Peyer's patch (tissue), 4 donors: ENCODE data around the gene ECHS1. TPM values are rescaled to one million over a fixed set of nuclear protein-coding genes. Genes with fewer than 3 reads are reported as not detected.
"Not testable (repeated sequence)": the region's sequence is repeated elsewhere in the genome, so short reads cannot be mapped to it uniquely, and the experiment has no call there.

ENCODE experiments used
- DNase-seq, 3 donors: peaks; one replicate each; pipeline ENCODE4 v3.0.0-alpha.2; 2017 to 2019
- H3K27ac ChIP-seq, 4 donors: fragments of 200-600 bp; sonication (generic); one replicate each; pipeline ENCODE4 v1.5.1; 2016 to 2019
- H3K27me3 ChIP-seq, 2 donors: fragments of 200-600 bp; sonication (generic); one replicate each; pipeline ENCODE4 v1.5.1; 2019
- H3K36me3 ChIP-seq, 3 donors: fragments of 200-600 bp; sonication (generic); one replicate each; pipeline ENCODE4 v1.5.1; 2016 to 2019
- H3K4me1 ChIP-seq, 4 donors: fragments of 200-600 bp; sonication (generic); one replicate each; pipeline ENCODE4 v1.5.1; 2016 to 2019
- H3K4me3 ChIP-seq, 4 donors: fragments of 200-600 bp; sonication (generic); 1 replicate in 3 of 4; 2 replicates in 1 of 4; pipeline ENCODE4 v1.5.1; 2016 to 2019; ENCODE audit warnings: mild to moderate bottlenecking in 1 of 4
- H3K9me3 ChIP-seq, 4 donors: fragments of 200-600 bp; sonication (generic); one replicate each; pipeline ENCODE4 v1.5.1; 2016 to 2019; ENCODE audit warnings: mild to moderate bottlenecking in 1 of 4
- CTCF ChIP-seq, 6 experiments: fragments of 450-650 bp in 4 of 6; fragments of 200-600 bp in 2 of 6; sonication (generic) in 1 of 6; IDR thresholded peaks; one replicate each; pipeline ENCODE4 v1.5.1; 2017 to 2019; ENCODE audit warnings: antibody characterized with exemption in 6 of 6, mild to moderate bottlenecking in 3 of 6, moderate library complexity in 1 of 6
- POLR2A ChIP-seq, 2 donors: fragments of 450-650 bp; IDR thresholded peaks; one replicate each; pipeline ENCODE4 v1.5.1; 2017; ENCODE audit warnings: antibody characterized with exemption in 2 of 2, mild to moderate bottlenecking in 2 of 2, moderate library complexity in 2 of 2
- total RNA-seq, 4 donors: library from RNA; depleted of rRNA; stranded (reverse); fragments of >200 nt; gene quantifications; one replicate each; pipeline ENCODE4 v1.1.0, GENCODE V29; 2016

ECHS1 gene
- total RNA-seq, 4 donors from 2014 or later = 87.5 to 211 (median 172) TPM

GRCh38 chr10:133378251-133379096 lies 5.3 kb upstream of the ECHS1 start:
- DNase-seq = peak; percentile 60 to 88 (median 87)
- Histone ChIP-seq H3K27me3 (no peaks in the 10 kb centered on the region), H3K4me3 (peak overlapping the region; percentile 79 to 100 (median 94)), H3K9me3 (no peaks in the 10 kb centered on the region), H3K36me3 (no peaks in the 10 kb centered on the region), H3K4me1 (peaks cover 0 to 38% (median 8%) of the 10 kb centered on the region in 4 donors), H3K27ac (peak overlapping the region; percentile 80 to 99 (median 94))
- TF ChIP-seq POLR2A (IDR thresholded peaks at IDR 0.05) (peak; percentile 69 to 76), CTCF (IDR thresholded peaks at IDR 0.05) (peak in 1 of 6 experiments; percentile 4)

- peaks cover 0 to 38% (median 8%) of the 10 kb centered on the region in 4 donors for H3K4me1 ChIP-seq
- no peak for TF ChIP-seq CTCF (IDR thresholded peaks at IDR 0.05)
- no peak for TF ChIP-seq POLR2A (IDR thresholded peaks at IDR 0.05)
- peak overlapping the region; percentile 80 to 99 (median 94) for H3K27ac ChIP-seq
- no peaks in the 10 kb centered on the region for H3K9me3 ChIP-seq
- no peaks in the 10 kb centered on the region for H3K27me3 ChIP-seq
- DNase-seq = no peak
- H3K36me3 ChIP-seq = no peaks in the 10 kb centered on the region
- H3K4me3 ChIP-seq = peak overlapping the region; percentile 79 to 100 (median 94)
Observed at GRCh38 chr10:133377818-133378250, 4.7 kb upstream of the ECHS1 start.

GRCh38 chr10:133377025-133377817 lies 4.1 kb upstream of the ECHS1 start:
- DNase-seq = peak in 1 of 3 donors; percentile 48
- Histone ChIP-seq H3K9me3 (no peaks in the 10 kb centered on the region), H3K27ac (peak overlapping the region in 3 of 4 donors; percentile 80 to 99 (median 99)), H3K4me3 (peak overlapping the region in 1 of 4 donors; percentile 100), H3K27me3 (no peaks in the 10 kb centered on the region), H3K36me3 (no peaks in the 10 kb centered on the region), H3K4me1 (peaks cover 0 to 41% (median 13%) of the 10 kb centered on the region in 4 donors)
- no peak for TF ChIP-seq POLR2A (IDR thresholded peaks at IDR 0.05)
- no peak for TF ChIP-seq CTCF (IDR thresholded peaks at IDR 0.05)

GRCh38 chr10:133376183-133376582 lies 3.0 kb upstream of the ECHS1 start:
- DNase-seq, H3K27ac ChIP-seq, H3K36me3 ChIP-seq, H3K4me3 ChIP-seq, H3K9me3 ChIP-seq, H3K27me3 ChIP-seq: not testable (repeated sequence)
- peaks cover 0 to 47% (median 13%) of the 10 kb centered on the region in 4 donors for H3K4me1 ChIP-seq

GRCh38 chr10:133375357-133376115 lies 2.4 kb upstream of the ECHS1 start:
- H3K27me3 ChIP-seq = no peaks in the 10 kb centered on the region
- no peak for TF ChIP-seq POLR2A (IDR thresholded peaks at IDR 0.05)
- TF ChIP-seq CTCF (IDR thresholded peaks at IDR 0.05) = no peak
- H3K36me3 ChIP-seq = peaks cover 0 to 7% (median 0%) of the 10 kb centered on the region in 3 donors
- H3K27ac ChIP-seq = no peak overlapping the region
- no peaks in the 10 kb centered on the region for H3K9me3 ChIP-seq
- peaks cover 0 to 40% (median 13%) of the 10 kb centered on the region in 4 donors for H3K4me1 ChIP-seq
- no peak for DNase-seq
- H3K4me3 ChIP-seq = no peak overlapping the region
